Measurements from ENCODE around the gene C2orf76.

Gene C2orf76

DNA sequence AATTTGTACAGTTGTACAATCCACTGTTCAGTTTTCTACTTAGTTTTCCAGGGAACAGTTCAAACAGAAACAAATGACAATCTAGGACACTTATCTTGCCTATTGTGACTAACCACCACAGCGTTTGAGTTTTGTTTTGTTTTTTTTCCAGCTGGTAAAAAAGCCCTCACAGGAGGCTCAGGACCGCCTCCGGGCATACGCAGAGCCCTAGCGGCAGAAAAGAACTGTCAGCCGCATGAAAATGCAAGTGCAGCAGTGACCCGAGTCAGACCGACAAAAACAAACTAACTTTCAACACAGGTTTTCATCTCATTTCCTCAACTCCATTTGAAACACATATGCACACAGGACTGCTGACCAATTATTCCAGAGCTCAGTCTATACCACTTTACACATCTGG lies 74.4 kb downstream of the C2orf76 start:
- TF ChIP-seq, protein P1, sequence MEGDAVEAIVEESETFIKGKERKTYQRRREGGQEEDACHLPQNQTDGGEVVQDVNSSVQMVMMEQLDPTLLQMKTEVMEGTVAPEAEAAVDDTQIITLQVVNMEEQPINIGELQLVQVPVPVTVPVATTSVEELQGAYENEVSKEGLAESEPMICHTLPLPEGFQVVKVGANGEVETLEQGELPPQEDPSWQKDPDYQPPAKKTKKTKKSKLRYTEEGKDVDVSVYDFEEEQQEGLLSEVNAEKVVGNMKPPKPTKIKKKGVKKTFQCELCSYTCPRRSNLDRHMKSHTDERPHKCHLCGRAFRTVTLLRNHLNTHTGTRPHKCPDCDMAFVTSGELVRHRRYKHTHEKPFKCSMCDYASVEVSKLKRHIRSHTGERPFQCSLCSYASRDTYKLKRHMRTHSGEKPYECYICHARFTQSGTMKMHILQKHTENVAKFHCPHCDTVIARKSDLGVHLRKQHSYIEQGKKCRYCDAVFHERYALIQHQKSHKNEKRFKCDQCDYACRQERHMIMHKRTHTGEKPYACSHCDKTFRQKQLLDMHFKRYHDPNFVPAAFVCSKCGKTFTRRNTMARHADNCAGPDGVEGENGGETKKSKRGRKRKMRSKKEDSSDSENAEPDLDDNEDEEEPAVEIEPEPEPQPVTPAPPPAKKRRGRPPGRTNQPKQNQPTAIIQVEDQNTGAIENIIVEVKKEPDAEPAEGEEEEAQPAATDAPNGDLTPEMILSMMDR (IDR thresholded peaks at IDR 0.05; ENCODE audit: low read depth, low read length) = no peak

DNA sequence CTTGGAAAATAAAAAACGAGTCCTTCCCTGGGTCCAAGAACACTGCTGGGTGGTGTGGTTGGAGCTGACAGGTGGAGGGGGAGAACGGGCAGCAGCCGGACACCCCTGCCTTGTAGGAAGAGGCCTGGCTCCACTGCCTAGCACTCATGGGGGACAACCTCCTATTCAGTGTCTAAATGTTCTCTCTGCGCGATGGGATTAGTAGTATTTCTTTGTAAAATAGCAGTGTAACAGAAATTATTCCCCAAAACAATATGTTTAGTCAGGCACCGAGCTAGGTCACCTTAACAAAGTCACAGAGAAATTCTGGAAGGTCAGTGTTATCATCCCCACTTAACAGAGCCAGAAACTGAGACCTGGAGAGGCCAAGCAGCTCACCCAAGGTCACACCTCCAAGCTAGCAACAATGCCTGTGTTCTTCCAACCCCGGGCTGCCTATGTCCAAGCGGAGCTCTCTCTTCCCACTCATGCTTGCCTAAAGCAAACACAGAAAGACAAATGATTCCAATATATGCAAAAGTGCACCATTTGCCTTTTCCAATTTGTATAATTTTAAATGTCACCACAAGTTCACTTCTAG lies 75.0 kb downstream of the C2orf76 start:
- H3K36me3 ChIP-seq = no peaks in the 10 kb centered on the region
- no peak overlapping the region for H3K4me3 ChIP-seq (ENCODE audit: low read depth, low read length)
- H3K27me3 ChIP-seq = no peaks in the 10 kb centered on the region
- H3K4me1 ChIP-seq = no peaks in the 10 kb centered on the region
- TF ChIP-seq, protein P1 (IDR thresholded peaks at IDR 0.05; ENCODE audit: low read depth, low read length) = no peak
- DNase-seq = no peak
- no peaks in the 10 kb centered on the region for H3K9me3 ChIP-seq

More for the DNA sequence above, 74.4 kb downstream of the C2orf76 start:
- no peaks in the 10 kb centered on the region for H3K4me1 ChIP-seq
- no peaks in the 10 kb centered on the region for H3K36me3 ChIP-seq
- no peak overlapping the region for H3K4me3 ChIP-seq (ENCODE audit: low read depth, low read length)
- H3K9me3 ChIP-seq = no peaks in the 10 kb centered on the region
- no peak for DNase-seq
- no peaks in the 10 kb centered on the region for H3K27me3 ChIP-seq

DNA sequence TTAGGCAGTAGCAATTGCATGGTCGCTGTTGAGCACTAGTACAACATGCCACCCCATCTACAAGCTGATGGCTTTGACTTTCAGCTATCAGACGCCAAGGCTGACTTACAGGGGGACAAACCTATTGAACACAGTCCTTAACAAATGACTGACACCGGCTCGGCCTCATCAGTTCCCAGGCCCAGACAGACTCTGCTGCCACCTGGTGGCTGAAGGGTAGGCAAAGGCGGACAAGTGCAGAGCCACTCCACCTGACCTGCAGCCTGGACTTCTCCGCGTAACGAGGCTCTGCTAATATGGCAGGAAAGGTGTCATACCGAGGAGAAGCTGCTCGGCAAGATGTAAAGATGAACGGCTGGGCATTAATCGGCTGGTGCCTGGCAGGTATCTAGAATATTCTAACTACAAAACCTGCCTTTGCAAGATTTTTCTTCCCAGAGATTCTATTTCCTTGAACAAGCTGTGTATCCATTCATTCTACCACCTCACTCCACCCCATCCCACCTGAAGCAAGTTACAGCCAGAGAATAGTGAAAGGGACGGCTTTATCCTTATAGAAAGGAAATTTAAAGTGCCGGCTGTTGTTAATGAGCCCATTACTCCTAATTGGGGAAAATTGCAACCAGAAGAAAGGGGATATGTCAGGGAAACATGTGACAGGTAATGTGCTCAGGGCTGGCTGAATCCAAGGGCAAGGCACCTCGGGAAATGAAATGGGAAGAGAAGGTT lies 75.6 kb downstream of the C2orf76 start:
- Histone ChIP-seq H3K4me1 (no peaks in the 10 kb centered on the region), H3K27me3 (no peaks in the 10 kb centered on the region), H3K9me3 (no peaks in the 10 kb centered on the region), H3K4me3 (ENCODE audit: low read depth, low read length) (no peak overlapping the region), H3K36me3 (no peaks in the 10 kb centered on the region)
- TF ChIP-seq, protein P1 (IDR thresholded peaks at IDR 0.05; ENCODE audit: low read depth, low read length) = peak; percentile 69
- DNase-seq = peak; percentile 57

DNA sequence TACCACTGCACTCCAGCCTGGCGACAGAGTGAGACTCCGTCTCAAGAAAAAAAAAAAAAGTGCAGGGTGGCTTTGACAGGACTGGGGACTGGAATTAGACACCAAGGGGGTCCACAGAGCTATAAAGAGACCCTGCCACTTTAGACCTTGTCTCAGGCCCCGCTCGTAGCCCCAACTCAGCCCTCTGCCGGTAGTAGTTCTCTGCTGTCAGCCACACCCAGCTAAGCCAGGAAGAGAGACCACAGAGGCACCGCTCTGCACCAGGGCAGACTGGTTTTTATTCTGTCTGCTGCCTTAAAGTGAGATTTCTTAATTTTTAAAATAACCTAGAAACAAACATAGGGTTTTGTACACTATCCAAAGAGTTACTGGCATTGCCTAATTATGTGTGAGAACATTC lies 77.0 kb downstream of the C2orf76 start:
- H3K36me3 ChIP-seq = no peaks in the 10 kb centered on the region
- TF ChIP-seq, protein P1 (IDR thresholded peaks at IDR 0.05; ENCODE audit: low read depth, low read length) = no peak
- H3K4me1 ChIP-seq = no peaks in the 10 kb centered on the region
- H3K9me3 ChIP-seq = no peaks in the 10 kb centered on the region
- H3K4me3 ChIP-seq (ENCODE audit: low read depth, low read length) = no peak overlapping the region
- H3K27me3 ChIP-seq = no peaks in the 10 kb centered on the region
- DNase-seq = no peak

DNA sequence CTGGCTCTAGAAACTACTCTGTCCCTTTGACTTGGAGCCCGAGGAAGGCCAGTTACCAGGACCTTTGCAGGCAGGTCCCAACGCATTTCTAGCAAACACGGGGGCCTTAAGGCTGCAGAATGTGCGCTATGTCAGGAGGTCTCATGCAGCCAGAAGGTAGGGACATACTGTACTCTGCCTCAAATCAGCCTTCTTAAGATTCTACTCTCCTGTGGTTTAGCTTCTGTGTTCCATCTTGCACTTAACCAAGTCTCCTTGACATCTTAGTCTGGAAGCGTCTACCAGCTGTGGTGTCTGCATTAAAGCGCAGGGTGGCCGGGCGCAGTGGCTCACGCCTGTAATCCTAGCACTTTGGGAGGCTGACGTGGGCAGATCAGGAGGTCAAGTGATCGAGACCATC lies 77.5 kb downstream of the C2orf76 start:
- no peaks in the 10 kb centered on the region for H3K4me1 ChIP-seq
- no peak for DNase-seq
- TF ChIP-seq, protein P1 (IDR thresholded peaks at IDR 0.05; ENCODE audit: low read depth, low read length) = no peak
- H3K4me3 ChIP-seq (ENCODE audit: low read depth, low read length) = no peak overlapping the region
- no peaks in the 10 kb centered on the region for H3K9me3 ChIP-seq
- H3K36me3 ChIP-seq = no peaks in the 10 kb centered on the region
- no peaks in the 10 kb centered on the region for H3K27me3 ChIP-seq

DNA sequence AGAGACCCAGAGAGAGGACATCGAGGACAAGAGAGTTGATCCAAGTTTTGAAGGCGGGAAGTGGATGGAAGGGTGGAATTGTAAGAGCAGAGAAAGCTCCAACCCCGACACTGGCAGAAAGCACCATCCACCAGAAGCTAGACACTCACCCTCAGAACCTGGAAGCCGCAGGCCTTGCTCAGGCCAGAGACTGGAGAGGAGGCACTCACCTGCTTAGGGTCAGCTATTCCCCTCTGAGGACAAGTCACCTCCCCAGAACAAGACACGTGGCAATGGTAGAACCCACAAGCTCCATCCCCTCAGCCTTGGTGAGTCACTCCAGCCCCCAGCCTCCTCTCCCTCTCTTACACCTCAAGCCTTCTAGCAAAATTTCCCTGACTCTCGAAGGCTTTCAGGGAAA lies 78.1 kb downstream of the C2orf76 start:
- no peak overlapping the region for H3K4me3 ChIP-seq (ENCODE audit: low read depth, low read length)
- no peaks in the 10 kb centered on the region for H3K36me3 ChIP-seq
- no peaks in the 10 kb centered on the region for H3K9me3 ChIP-seq
- TF ChIP-seq, protein P1 (IDR thresholded peaks at IDR 0.05; ENCODE audit: low read depth, low read length) = no peak
- H3K27me3 ChIP-seq = no peaks in the 10 kb centered on the region
- no peak for DNase-seq
- H3K4me1 ChIP-seq = no peaks in the 10 kb centered on the region
